Stimulated activated CD4-positive, alpha-beta T cell treated with anti-CD3 and anti-CD28 coated beads, TNF-alpha, amount 100 ng/mL, for 48 hours (primary cell): ENCODE data around the gene NT5C1A.
A peak's percentile ranks its signal among the peaks of the same experiment; 100 is the strongest.

ENCODE experiments used
- DNase-seq, 3 donors: peaks; one replicate each; pipeline ENCODE4 v3.0.0-alpha.2; 2020; ENCODE audit warnings: low read depth in 3 of 3

The NT5C1A gene

DNA sequence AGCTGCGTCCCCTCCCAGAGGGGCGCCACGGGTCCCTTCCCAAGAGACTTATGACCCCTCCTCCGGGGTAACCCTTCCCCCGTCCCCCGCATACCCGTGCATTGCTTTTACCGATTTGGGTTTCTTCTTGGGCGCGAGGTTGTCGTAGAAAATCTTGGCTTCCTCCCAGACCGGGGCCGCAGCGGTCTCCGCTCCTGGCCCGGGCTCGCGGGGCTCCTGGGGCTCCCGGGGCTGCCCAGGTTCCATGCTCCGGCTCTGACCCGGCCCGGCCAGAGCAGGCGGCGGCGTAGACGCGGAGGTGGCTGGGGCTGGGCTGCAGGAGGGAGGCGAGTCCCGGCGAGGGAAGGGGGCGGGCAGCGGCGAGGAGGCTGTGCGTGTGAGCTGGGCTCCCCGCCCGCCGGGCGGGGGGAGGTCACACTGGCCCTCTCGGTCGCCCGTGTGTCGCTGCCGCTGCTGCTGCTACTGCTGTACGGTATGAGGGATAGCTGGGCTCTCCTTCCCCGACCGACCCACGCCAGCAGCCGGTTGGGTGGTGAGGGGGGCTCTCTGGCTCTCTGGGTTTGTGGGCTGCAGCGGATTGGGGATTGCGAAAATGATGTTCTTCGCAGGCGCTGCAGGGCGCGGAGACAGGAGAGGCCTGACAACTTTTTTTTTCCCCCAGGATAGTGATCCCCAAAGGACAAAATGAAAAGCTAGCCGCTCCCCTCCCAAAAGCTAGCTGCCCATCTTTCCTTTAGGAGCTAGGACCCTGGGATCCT lies at the start of gene NT5C1A:
Gene NT5C1A, minus strand, starts transcription at position 315 of the 758 bp plus-strand sequence. Its CDS starts 69 bp downstream, at position 246.
- no peak for DNase-seq

DNA sequence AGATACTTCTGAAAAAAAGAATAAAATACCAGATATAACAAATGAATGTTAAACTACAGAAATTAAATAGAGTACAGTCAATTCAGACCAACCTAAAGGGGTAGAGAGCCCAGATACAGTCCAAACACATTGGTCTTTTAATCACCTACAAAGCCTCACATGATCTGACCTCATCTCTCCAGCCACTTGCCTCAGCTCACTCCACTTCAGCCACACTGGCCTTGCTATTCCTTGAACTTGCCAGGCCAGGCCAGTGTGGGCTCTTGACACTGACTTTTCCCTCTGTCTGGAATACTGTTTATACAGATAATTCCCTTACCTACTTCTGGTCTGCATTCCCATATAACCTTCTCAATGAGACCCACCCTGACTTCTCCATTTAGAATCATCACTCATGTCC lies 49.8 kb upstream of the NT5C1A start:
- DNase-seq = no peak

DNA sequence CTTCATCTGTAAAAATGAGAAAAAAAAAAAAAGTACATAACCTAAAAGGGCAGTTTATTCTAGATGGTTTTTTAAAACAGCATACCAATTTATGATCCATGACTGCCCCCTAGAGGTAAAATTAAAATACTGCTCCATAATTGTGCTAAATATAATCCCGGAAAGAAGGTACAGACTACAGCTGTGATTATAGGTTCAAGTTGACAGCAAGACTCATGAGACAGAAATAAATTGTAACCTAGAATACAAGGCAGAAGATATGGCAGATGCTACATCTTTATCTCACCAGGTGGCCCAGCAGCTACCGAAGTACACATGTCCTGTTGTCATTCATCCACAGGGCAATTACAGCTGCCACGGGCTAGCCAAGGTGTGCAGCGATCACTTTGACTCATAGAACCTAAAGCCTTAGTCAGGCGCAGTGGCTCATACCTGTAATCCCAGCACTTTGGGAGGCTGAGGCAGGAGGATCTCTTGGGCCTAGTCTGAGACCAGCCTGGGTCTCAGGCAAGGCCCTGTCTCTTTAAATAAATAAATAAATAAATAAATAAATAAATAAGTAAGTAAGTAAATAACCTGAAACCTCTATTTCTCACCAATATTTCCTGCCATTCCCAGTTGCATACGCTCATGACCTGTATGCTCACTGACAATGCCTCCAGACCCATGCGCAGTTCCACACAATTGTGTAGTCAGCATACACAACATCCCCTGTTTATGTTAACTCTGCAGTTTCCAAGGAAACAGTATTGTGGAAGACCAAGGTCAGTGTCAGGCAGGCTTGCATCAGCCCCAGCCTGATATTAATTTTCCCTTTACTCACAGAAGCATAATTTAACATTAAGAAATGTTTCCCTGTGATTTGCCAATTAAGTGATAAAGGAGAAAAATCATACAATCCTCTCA lies 48.4 kb upstream of the NT5C1A start:
- DNase-seq = no peak

DNA sequence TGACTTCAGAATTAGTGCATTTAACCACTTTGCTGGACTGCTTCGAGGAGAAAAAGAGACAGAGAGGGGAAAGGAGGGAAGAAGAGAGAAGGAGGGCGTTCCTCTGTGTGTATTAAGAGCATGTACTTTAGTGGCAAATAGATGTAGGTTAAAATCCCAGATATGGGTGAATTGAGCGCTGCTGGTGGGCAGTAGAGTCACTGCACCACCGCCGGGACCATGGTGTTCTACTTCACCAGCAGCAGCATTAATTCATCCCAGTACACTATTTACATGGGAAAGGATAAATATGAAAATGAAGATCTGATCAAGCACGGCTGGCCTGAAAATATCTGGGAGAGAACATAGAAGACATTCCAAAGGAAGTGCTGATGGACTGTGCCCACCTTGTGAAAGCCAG lies 45.9 kb upstream of the NT5C1A start:
- DNase-seq = no peak

DNA sequence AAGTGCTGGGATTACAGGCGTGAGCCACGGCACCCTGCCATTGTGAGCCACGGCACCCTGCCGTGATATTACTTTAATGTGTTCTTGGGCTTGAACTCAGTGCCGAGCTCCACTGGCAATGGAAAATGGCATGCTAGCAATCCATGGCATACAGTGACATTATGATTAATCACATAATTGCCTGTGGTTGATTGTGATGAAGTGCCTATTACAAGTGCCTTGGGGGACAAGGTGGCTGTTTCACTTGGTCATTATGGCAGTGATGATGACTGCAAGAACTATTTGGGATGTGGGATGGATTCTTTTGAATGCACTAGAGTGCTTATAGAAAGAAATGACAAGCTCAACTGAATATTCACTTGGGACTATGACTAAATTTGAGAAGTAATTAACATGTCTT lies 41.6 kb upstream of the NT5C1A start:
- DNase-seq = no peak

DNA sequence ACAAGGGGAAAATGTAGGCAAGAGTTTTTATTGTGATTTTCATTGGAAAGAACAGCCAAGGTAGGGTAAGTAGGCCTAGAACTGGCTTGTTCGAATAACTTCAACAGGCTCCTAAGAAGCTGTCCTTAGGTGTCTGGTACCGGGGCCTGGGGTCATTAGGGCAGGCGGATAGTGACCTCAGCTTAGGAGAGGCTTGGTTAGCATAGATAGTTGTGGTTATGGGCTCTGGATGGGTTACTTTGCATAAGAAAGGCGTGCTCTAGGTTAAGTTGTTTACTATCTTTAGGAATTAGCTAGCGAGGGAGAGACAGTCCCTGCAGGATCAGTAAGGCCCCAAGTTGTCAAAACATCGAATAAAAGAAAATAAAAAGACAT lies 40.0 kb upstream of the NT5C1A start:
- DNase-seq = no peak

DNA sequence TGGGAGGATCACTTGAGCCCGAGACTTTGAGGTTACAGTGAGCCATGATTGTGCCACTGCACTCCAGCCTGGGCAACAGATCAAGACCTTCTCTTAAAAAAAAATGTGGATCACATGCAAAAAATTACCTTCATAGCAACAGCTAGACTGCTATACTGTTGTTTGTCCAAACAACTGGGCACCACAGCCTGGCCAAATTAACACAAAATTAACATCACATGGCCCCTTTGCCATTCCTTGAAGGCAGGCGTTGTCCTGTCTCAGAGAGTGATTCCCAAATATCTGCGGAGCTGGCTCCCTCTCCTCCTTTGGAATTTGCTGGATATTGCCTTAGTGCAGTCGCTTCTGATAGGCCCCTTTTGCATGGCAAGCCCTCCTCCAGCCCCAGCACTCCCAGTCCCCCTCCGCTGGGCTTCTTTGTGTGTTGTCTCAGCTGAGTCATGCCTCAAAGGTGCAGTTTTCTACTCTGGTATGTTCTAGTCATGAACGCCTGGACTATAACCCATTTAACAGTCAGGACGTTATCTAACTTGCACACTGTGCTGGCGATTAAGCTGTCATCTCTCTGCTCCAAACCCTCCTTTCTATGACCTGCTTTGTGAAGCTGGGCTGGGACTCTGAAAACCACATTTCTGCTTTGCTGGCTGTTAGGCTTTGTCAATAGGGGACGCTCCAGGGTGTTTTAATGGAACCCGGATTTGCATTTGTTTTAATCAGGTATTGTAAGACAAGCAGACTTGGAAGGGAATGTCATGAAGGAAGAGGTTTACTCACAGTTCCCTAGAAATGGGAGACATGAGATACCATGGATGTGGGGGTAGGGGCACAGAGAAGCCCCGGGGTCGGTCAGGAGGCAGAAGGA lies 39.4 kb upstream of the NT5C1A start:
- DNase-seq = no peak

DNA sequence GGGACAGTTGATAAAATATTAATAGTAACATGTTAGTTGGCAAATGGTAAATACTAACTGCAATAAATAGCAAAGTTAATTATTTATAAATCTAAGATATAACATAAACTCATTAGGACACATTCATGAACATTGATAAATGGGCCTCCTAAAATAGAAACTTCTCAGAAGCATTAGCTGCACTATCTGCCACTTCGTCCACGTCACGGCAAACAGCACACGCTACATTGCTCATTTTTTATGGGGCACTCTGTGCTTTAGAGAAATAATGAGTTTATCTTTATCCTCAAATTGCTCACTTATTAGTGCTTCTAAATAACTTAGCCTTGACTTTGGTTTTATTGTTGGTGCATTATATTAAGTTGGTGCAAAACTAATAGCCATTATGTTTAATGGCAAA lies 35.6 kb upstream of the NT5C1A start:
- DNase-seq = no peak

DNA sequence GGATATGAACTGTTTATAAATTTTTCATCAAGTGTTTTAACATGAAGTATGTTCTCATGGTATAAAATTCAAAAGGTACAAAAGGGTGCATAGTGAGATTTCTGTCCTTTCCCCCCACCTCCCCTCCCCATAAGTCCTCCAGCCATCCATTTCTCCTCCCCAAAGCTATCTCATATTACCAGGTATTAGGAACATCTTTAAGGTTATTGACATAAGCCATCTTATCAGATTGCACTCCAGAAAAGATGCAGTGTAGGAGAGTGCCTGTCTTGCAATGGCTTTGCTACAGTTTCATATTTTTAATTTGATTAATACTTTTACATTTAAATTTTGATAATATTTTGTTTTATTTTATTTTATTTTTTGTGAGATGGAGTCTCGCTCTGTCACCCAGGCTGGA lies 32.9 kb upstream of the NT5C1A start:
- no peak for DNase-seq

DNA sequence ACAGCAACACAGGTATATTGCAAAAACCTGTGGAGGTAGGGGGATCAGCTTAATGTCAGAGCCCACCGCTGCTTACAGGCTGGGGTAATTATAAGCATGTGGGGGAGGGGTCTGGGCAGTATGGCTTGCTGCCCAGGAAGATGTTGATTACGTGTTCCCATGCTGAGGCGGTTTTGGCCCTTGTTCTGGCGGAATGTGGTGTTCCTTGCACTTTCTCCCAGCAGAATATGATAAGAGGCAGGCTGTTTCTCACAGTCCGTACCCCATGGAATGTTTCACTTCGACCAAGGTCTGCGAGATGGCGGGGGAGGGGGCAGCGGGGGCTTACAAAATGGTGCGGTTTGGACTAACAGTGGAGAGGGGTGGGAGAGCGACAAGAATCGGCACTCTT lies 29.1 kb upstream of the NT5C1A start:
- no peak for DNase-seq

DNA sequence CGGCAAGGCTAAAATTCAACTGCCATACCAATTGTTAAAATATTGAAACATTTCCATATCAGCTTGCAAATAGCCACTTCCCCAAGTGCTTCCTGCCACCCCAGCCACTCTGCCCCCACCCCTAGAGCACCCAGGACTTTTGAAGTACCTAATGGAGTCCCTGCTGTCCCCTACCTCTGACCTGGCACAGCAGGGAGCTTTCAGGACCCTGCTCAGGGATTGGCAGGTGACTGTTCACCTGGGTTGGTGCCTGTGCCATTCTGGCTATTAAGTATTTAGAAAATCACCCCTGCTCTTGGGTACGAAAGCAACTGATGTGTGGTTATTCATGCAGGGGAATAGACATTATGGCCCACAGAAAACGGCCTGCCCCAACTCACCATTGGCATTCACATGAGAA lies 28.4 kb upstream of the NT5C1A start:
- no peak for DNase-seq

DNA sequence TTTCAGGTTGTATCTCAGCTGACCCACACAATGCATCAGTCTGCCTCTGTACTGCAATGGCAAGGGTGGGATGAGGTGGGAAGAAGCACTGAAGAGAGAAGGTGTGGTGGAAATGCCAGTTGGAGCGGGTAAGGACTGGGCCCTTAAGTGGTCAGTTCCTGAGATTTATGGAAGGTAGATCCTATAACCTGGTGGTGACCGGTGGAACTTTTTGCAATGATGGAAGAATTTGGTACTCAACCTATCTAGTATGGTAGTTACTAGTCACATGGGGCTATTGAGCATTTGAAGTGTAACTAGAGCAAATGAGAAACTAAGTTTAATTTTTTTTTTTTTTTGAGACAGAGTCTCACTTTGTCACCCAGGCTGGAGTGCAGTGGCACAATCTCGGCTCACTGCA lies 27.5 kb upstream of the NT5C1A start:
- no peak for DNase-seq

DNA sequence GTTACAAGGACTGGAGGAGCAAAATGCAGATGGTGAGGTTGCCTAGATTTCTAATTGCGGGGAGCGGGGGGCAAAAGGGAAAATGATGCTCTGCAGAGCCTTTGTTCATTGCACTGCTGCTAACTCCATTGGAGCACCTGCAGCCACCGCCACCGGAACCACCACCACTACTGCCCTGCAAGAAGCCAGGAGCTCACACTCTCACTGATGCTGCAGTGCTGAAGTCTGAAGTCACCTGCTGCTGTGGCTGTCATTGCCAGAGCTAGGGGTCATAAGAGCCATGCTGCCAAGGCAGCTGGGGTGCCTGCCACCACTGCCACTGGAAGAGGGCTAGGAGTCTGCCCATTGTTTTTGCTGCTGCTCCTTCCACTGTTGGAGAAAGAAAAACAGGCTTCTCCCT lies 26.7 kb upstream of the NT5C1A start:
- no peak for DNase-seq

DNA sequence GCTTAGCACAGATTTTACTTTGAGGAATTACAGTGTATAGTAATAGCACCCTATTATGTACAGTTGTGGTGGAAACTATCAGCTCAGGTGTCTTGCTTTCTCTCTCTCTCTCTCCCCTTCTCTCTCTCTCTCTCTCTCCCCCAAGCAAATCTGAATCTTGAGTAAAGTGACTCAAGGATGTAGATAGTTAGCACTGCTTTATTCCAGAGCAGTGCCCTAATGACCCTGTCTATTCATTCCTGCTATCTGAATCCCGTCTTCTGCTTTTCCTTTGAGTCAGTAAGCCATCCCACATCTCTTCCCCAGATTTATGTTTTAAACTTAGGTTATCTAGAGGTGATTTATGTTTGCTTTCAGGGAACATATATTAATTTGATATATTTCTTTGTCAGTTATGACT lies 24.5 kb upstream of the NT5C1A start:
- DNase-seq = no peak

DNA sequence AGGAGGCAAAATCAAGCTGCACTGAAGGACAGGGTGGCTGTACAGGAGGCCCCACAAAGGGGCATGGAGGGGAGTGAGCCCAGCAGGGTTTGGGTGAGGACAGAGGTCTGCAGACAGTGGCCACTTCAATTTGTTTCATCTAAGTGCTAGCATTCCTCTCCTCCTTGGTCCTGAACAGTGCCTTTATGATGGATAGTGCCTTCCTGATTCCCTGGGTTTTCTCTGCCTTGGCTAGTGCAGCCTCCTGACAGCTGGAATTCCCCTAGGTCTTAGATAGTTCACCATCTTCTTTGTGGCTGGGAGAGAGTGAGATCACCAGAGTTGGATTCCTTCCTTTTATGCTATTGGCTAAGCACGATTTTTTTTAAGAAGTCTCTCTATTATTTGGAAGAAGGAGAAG lies 23.1 kb upstream of the NT5C1A start:
- DNase-seq = no peak

DNA sequence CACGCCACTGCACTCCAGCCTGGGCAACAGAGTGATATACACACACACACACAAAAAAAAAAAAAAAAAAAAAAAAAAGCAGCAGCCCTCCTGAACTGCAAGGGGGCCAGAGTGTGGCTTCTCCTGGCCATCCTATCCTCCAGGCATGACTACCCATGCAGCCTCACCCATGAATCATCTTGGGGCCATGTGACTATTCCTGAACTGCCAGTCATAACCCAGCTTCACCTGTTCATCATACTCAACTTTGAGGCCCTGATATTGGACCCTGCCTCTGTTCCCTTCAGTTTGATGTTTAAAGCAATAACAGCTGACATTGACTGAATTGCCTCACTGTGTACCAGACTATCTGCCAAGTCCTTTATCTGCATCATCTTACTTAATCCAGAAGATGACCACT lies 22.1 kb upstream of the NT5C1A start:
- DNase-seq = no peak

DNA sequence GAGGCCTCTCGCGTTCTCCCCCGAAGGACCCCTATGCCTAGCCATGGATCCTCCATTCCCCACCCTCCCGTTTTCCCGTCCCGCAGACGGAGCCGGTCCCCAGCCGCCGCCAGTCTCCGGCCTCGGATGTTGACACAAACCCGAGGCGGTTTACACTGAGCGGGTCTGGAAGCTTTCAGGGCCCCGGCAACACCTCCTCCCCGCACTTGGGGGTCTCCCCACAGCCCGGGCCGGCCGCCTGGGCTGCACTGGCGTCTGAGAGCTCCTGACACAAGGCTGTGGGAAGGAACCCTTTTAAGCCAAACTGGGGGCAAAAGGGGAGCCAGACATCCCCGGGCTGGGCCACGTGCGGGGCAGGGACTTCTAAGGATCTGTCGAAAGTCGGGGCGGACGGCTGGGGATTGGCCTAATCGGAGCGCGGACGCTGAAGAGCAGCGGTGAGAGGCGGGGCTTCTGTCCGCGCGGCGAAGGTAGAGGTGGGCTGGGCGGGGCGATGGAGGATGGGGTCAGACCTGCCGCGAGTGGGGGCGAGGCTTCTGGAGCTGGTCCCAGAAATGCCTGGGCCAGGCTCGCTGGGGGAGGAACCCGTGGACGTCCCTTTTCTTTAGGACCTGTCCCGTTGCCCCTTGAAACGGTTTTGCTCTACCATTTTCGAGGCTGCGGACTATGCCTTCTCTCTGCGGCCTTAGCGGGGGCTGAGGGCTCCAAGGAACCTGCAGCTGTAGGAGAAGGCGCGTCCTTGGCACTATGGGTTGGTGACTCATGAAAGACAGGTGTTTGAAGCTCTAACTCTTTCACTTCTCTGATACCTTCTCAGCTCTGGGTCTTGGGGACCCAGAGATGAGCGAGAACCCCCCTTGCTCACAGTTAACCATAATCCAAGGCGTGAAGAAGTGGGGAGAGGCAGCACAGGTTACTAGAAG lies 20.5 kb upstream of the NT5C1A start:
- DNase-seq = no peak

DNA sequence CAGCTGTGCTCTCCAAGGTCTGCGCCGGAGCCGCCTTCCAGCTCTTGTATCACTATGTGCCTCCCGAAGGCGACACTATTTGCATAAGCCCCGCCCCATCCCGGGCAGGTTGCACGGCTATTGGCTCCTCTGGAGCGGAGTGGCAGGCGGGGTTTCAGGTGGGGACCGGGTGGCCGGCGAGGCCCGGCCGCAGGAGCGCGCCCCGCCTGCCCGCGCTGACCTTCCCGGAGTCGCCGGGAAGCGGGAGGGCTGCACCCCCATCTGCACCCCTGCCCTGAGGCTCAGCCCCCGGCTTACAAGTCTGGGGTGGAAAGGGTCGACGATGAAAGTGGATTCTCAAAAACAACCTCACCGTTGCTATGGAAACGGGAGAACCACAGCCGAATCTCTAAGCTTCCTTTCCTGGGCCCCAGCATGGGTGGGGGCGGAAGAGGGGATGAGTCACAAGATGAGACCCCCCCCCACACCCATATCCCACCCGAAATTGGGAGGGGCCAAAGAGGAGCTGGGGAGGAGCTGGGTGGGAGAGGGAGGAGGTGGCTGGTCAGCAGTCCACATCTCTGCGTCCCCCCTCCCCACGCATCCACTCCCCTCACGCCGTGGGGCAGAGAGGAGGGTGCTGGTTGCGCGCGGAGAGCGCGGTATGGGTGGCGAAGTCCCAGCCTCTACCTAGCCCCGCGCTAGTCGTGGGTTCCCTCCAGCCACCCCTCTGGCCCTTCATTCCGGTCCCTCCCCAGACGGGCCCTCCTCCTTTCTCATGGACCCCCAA lies 19.7 kb upstream of the NT5C1A start, which contains the start of gene HPCAL4:
Gene HPCAL4, minus strand, starts transcription at position 51 of the 769 bp plus-strand sequence. CDS start 6,830 bp downstream, outside the sequence.
- DNase-seq = peak; percentile 67 to 82 (median 77)

DNA sequence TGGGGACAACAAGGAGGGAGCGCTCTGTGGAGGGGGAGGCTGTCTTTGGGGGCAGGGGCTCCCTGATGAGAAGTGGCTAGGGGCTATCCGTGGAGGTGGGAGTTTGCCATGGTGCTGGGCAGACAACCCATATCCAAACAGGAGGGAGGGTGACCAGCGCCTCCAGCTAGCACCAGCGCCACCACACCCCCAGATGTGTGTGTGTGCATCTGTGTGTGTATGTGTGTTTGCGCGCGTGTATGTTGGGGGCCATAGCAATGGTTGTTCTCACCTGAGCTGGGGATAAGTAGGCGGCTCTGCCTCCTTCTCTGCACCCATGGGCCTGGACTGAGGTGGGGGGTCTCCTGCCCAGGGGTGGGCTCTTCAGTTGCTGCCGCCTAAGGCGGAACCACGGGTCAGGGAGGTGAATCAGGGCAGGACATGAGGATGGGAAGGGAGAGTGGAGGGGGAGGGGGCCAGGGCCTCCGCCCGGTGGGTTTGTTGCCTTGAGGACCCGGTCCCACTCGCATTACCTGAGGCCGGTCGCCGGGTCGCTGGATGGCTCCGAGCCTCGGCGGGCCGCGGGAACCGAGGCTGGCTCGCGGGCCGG lies 19.0 kb upstream of the NT5C1A start:
- DNase-seq = no peak

DNA sequence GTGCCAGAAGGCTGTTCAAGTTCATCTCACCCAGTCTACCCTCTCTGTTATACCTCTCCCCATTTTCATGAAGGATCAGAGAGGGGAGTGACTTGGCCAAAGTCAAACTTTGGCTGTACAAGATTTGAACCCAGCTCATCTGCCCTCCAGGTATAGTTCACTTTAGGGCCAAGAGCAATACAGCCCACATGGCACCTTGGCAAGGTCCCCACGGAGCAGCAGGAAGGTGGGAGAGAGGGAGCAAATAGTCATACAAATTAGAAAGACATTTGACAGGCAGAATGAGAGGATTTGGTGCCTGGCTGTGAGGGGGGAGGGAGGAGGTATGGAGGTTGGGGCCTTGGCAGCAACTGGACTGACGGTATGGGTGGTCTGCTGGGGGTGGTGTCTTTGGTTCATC lies 18.3 kb upstream of the NT5C1A start:
- DNase-seq = no peak
